Lower lobe of right lung (tissue), 2 donors: ENCODE measurements around the gene PLEKHG2. TPM values are rescaled to one million over a fixed set of nuclear protein-coding genes. Genes with fewer than 3 reads are reported as not detected.
A peak's percentile ranks its signal among the peaks of the same experiment; 100 is the strongest.

Experiments
- ATAC-seq, 2 donors: fragments of 200-7000 bp; cut with Tn5 transposase; one replicate each; pipeline ENCODE4 v1.9.1; 2020 to 2022; ENCODE audit warnings: mild to moderate bottlenecking in 2 of 2, moderate library complexity in 2 of 2
- DNase-seq: peaks from one replicate; pipeline ENCODE4 v3.0.0-alpha.2; 2020
- H3K27ac ChIP-seq: fragments of 200-600 bp; one replicate; pipeline ENCODE4 v1.8.0; 2022
- H3K27me3 ChIP-seq: fragments of 200-600 bp; one replicate; pipeline ENCODE4 v1.8.0; 2022; ENCODE audit warnings: low read depth
- H3K36me3 ChIP-seq: fragments of 200-600 bp; one replicate; pipeline ENCODE4 v1.8.0; 2022; ENCODE audit warnings: mild to moderate bottlenecking
- H3K4me1 ChIP-seq: fragments of 200-600 bp; one replicate; pipeline ENCODE4 v1.8.0; 2022
- H3K4me3 ChIP-seq: fragments of 200-600 bp; one replicate; pipeline ENCODE4 v1.8.0; 2022; ENCODE audit warnings: mild to moderate bottlenecking
- H3K9me3 ChIP-seq: fragments of 200-600 bp; one replicate; pipeline ENCODE4 v1.8.0; 2022
- intact Hi-C: fragments of 100-400 bp; cut with DNase I; formaldehyde crosslinking; loops from one replicate; pipeline ENCODE4 v1.11.0; 2022
- total RNA-seq: library from RNA; stranded (reverse); fragmentation: NEBNext Ultra II Directional; extraction: Animal tissue kit (Norgen Biotek cat#: 25700); gene quantifications from one replicate; pipeline ENCODE4 v1.2.1, GENCODE V29; 2021
- TF ChIP-seq, protein P1 (sequence below): fragments of 200-600 bp; IDR thresholded peaks from one replicate; pipeline ENCODE4 v1.8.0; 2022; ENCODE audit warnings: antibody characterized with exemption, mild to moderate bottlenecking
- donor health status: DM: no; HTN: yes; CAD: no; lungs with severe emphysema.

Gene PLEKHG2
- total RNA-seq, 1 donor from 2014 or later = 24.7 TPM

DNA sequence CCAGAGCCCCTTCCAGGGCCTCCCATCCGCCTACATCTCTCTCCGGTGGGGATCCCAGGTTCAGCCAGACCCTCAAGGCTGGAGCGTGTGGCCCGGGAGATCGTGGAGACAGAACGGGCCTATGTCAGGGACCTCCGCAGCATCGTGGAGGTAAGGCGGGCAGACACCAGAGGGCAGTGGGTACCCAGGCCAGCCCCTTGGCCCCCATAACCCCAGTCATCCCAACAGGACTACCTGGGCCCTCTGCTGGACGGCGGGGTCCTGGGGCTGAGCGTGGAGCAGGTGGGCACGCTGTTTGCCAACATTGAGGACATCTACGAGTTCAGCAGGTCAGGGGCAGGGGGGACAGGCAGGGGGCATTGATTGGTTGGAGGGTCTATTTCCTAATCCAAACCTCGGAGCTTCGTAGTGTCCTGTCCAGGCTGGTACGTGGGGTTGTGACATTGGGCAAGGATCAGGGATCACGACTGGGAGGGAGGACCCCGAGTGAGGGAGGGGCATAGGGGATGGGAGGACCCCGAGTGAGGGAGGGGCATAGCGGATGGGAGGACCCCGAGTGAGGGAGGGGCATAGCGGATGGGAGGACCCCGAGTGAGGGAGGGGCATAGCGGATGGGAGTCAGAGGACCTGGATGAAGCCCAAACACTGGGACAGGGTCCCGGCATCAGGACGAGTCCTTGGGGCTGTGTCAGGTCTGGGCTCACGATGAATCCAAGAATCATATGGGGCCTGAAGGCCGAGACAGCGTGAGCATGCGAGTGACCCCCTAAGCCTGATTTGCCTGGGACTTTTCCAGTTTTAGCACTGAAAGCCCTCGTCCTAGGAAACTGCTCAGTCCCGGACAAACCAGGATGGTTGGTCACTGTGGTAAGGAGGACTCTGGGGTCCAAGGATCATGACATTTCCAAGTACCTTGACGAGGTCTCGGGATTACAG is 2.9 kb downstream of the PLEKHG2 start:
- no peaks in the 10 kb centered on the region for H3K9me3 ChIP-seq
- peaks cover 31% of the 10 kb centered on the region for H3K4me1 ChIP-seq
- intact Hi-C loops = no loop called here
- peak overlapping the region; percentile 97 for H3K4me3 ChIP-seq
- TF ChIP-seq, protein P1, sequence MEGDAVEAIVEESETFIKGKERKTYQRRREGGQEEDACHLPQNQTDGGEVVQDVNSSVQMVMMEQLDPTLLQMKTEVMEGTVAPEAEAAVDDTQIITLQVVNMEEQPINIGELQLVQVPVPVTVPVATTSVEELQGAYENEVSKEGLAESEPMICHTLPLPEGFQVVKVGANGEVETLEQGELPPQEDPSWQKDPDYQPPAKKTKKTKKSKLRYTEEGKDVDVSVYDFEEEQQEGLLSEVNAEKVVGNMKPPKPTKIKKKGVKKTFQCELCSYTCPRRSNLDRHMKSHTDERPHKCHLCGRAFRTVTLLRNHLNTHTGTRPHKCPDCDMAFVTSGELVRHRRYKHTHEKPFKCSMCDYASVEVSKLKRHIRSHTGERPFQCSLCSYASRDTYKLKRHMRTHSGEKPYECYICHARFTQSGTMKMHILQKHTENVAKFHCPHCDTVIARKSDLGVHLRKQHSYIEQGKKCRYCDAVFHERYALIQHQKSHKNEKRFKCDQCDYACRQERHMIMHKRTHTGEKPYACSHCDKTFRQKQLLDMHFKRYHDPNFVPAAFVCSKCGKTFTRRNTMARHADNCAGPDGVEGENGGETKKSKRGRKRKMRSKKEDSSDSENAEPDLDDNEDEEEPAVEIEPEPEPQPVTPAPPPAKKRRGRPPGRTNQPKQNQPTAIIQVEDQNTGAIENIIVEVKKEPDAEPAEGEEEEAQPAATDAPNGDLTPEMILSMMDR = no peak
- peak overlapping the region; percentile 100 for H3K27ac ChIP-seq
- DNase-seq (no peak), ATAC-seq (no peak)
- no peaks in the 10 kb centered on the region for H3K27me3 ChIP-seq
- peaks cover 22% of the 10 kb centered on the region for H3K36me3 ChIP-seq

DNA sequence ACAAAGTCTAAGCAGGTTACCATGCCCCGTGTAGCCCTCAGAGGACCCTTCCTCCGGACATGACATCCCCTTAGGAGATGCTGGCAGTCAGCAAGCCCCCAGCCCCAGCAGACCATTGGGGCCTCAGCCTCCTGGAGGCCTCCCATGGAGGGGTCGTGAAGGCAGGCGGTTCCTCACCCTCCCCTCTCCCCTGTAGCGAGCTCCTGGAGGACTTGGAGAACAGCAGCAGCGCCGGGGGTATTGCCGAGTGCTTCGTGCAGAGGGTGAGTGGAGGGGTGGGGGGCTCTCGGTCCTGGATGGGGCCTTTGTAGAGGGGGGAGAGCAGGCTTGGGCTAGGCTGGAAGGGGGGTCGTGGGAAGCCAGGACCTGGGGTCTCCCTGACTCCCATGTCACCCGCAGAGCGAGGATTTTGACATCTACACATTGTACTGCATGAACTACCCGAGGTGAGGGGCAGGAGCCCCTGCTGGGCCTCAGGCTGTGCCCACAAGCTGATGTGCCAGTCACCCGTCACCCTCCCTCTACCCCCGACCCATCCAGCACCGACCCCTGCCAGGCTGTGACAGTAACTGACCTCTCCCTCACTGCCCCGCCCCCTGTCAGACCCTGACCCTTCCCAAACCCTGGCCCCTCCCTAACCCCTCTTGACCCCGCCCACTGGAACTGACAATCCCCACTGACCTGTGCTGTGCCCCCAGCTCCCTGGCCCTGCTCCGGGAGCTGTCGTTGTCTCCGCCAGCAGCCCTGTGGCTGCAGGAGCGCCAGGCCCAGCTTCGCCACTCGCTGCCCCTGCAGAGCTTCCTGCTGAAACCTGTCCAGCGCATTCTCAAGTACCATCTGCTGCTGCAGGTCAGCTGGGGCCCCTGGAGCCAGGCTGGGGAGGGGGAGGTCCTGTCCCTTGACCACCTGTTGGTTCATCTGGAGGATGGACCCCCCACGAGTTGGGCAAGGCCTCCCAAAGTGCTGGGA is 4.0 kb downstream of the PLEKHG2 start:
- intact Hi-C loops = no loop called here
- Histone ChIP-seq H3K4me1 (peaks cover 20% of the 10 kb centered on the region), H3K27ac (no peak overlapping the region), H3K36me3 (peaks cover 32% of the 10 kb centered on the region), H3K9me3 (no peaks in the 10 kb centered on the region), H3K4me3 (no peak overlapping the region), H3K27me3 (no peaks in the 10 kb centered on the region)
- DNase-seq = no peak
- ATAC-seq = no peak
- TF ChIP-seq, protein P1 = no peak

DNA sequence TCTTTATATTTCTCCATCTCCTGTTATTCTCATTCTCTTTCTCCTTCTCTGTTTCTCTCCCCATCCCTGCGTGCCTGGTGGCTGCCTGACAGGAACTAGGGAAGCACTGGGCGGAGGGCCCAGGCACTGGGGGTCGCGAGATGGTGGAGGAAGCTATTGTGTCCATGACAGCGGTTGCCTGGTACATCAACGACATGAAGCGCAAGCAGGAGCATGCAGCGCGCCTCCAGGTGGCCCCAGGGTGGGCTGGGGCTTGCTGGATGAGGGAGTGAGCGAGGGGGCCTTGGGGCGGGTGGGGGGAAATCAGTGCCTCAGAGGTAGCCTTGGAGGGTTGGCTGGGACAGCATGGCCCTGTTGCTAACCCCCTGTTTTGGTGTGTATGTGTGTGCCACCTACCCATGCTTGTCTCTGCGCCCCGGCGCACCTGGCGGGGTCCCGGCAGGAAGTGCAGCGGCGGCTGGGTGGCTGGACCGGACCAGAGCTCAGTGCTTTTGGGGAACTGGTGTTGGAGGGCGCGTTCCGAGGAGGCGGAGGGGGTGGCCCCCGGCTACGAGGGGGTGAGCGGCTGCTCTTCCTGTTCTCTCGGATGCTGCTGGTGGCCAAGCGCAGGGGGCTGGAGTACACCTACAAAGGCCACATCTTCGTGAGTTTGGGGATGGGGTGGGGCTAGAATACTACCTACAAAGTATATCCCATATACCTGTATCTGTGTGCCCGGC is 5.2 kb downstream of the PLEKHG2 start:
- Histone ChIP-seq H3K4me3 (no peak overlapping the region), H3K4me1 (peaks cover 18% of the 10 kb centered on the region), H3K27me3 (no peaks in the 10 kb centered on the region), H3K9me3 (no peaks in the 10 kb centered on the region), H3K36me3 (peaks cover 44% of the 10 kb centered on the region), H3K27ac (no peak overlapping the region)
- no peak for ATAC-seq
- no peak for DNase-seq
- TF ChIP-seq, protein P1 = no peak
- intact Hi-C loops = no loop called here

DNA sequence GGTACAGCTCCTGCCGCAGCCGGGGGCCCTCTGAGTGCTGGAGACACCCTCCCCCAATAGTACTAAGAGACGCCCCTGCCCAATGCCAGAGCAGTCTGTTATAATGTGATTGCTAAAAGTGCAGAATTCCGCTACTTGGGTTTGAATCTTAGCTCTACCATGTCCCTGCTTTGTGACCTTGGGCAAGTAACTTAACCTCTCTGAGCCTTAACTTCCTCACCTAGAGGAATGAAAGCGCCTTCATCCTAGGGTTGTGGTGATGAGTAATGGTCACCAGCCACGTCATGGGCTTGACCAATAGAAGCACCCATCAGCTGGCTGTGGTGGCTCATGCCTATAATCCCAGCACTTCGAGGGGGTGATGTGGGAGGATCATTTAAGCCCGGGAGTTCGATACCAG is 6.5 kb downstream of the PLEKHG2 start:
- Histone ChIP-seq H3K27ac (no peak overlapping the region), H3K36me3 (peaks cover 58% of the 10 kb centered on the region), H3K4me3 (no peak overlapping the region), H3K9me3 (no peaks in the 10 kb centered on the region), H3K27me3 (no peaks in the 10 kb centered on the region), H3K4me1 (peaks cover 12% of the 10 kb centered on the region)
- no peak for ATAC-seq
- intact Hi-C loops = no loop called here
- TF ChIP-seq, protein P1 = no peak
- DNase-seq = no peak

DNA sequence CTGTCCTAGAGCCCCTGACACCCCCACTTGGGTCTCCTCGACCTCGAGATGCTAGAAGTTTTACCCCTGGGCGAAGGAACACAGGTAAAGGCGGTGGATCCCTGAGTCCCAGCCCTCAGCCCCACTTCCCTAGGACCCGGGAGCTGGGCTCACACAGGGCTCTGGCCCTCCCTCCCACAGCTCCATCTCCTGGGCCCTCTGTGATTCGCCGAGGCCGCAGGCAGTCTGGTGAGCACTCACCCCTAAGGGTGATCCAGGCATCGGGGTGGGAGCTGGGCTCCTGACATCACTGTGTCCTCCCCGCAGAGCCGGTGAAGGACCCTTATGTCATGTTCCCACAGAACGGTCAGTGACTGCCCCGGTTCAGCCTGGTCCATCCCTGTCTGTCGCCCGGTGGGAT is 8.3 kb downstream of the PLEKHG2 start:
- intact Hi-C loops = no loop called here
- Histone ChIP-seq H3K36me3 (peaks cover 59% of the 10 kb centered on the region), H3K4me3 (no peak overlapping the region), H3K27ac (no peak overlapping the region), H3K9me3 (no peaks in the 10 kb centered on the region), H3K4me1 (no peaks in the 10 kb centered on the region), H3K27me3 (no peaks in the 10 kb centered on the region)
- TF ChIP-seq, protein P1 = no peak
- ATAC-seq (no peak), DNase-seq (no peak)
